ENCODE data around the gene SFMBT2.

SFMBT2 gene

GRCh38 chr10:7333961-7334641 lies 76.7 kb downstream of the SFMBT2 start:
- TF ChIP-seq, protein P1, sequence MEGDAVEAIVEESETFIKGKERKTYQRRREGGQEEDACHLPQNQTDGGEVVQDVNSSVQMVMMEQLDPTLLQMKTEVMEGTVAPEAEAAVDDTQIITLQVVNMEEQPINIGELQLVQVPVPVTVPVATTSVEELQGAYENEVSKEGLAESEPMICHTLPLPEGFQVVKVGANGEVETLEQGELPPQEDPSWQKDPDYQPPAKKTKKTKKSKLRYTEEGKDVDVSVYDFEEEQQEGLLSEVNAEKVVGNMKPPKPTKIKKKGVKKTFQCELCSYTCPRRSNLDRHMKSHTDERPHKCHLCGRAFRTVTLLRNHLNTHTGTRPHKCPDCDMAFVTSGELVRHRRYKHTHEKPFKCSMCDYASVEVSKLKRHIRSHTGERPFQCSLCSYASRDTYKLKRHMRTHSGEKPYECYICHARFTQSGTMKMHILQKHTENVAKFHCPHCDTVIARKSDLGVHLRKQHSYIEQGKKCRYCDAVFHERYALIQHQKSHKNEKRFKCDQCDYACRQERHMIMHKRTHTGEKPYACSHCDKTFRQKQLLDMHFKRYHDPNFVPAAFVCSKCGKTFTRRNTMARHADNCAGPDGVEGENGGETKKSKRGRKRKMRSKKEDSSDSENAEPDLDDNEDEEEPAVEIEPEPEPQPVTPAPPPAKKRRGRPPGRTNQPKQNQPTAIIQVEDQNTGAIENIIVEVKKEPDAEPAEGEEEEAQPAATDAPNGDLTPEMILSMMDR (IDR thresholded peaks at IDR 0.05; ENCODE audit: insufficient read depth, low read length, missing control alignments): no peak
- ChIA-PET POLR2A (no interaction called here), CTCF (no interaction called here)
- no peak for DNase-seq (ENCODE audit: low read depth, low spot score)
- no peak overlapping the region for H3K4me3 ChIP-seq (ENCODE audit: low read depth, low read length)

GRCh38 chr10:7329219-7329618 lies 81.6 kb downstream of the SFMBT2 start:
- TF ChIP-seq, protein P1 (IDR thresholded peaks at IDR 0.05; ENCODE audit: insufficient read depth, low read length, missing control alignments): no peak
- DNase-seq (ENCODE audit: low read depth, low spot score): no peak
- CTCF ChIA-PET: no interaction called here
- no peak overlapping the region for H3K4me3 ChIP-seq (ENCODE audit: low read depth, low read length)
- POLR2A ChIA-PET: no interaction called here

DNA sequence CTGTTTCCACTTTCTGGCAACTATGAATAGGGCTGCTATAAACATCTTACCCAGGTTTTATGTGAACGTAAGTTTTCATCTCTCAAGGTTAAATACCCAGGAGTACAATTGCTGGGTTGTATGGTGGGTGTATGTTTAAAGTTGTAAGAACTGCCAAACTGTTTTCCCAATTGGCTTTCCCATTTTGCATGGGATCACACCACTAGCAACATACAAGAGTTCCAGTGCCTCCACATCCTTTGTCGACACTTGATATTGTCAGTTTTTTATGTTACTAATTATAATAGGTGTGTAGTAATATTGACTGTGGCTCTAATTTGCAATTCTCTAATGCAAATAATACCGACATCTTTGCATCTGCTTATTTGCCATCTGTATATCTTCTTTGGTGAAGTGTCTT lies 82.9 kb downstream of the SFMBT2 start:
- TF ChIP-seq, protein P1 (IDR thresholded peaks at IDR 0.05; ENCODE audit: insufficient read depth, low read length, missing control alignments): no peak
- POLR2A ChIA-PET: no interaction called here
- no peak for DNase-seq (ENCODE audit: low read depth, low spot score)
- CTCF ChIA-PET: no interaction called here
- H3K4me3 ChIP-seq (ENCODE audit: low read depth, low read length): no peak overlapping the region

- TF ChIP-seq, protein P1 (IDR thresholded peaks at IDR 0.05; ENCODE audit: insufficient read depth, low read length, missing control alignments): no peak
- POLR2A ChIA-PET: no interaction called here
- no peak overlapping the region for H3K4me3 ChIP-seq (ENCODE audit: low read depth, low read length)
- CTCF ChIA-PET: no interaction called here
- no peak for DNase-seq (ENCODE audit: low read depth, low spot score)
These were observed 88.2 kb downstream of the SFMBT2 start for GRCh38 chr10:7322623-7323022.

DNA sequence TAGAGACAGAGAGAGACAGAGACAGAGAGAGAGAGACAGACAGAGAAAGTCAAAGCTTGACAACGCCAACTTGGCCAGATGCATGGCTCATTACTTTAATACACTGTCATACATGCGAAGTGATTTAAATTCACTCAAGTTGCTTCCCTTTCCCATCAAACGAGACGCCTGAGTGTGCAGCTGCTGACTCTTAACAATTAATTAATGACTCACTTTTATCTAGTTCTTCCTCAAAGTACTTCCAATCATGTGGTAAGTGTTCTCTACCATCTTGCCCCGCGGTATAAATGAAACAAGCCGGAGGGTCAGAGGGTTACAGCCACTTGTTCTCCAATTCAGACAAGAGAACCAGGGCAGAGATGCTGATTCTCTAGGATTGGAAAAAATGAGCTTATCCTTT lies 90.8 kb downstream of the SFMBT2 start:
- TF ChIP-seq, protein P1 (IDR thresholded peaks at IDR 0.05; ENCODE audit: insufficient read depth, low read length, missing control alignments): no peak
- no peak overlapping the region for H3K4me3 ChIP-seq (ENCODE audit: low read depth, low read length)
- no peak for DNase-seq (ENCODE audit: low read depth, low spot score)
- CTCF ChIA-PET: no interaction called here
- POLR2A ChIA-PET: no interaction called here

GRCh38 chr10:7319632-7320031 lies 91.2 kb downstream of the SFMBT2 start:
- POLR2A ChIA-PET: no interaction called here
- TF ChIP-seq, protein P1 (IDR thresholded peaks at IDR 0.05; ENCODE audit: insufficient read depth, low read length, missing control alignments): no peak
- no peak overlapping the region for H3K4me3 ChIP-seq (ENCODE audit: low read depth, low read length)
- CTCF ChIA-PET: no interaction called here
- DNase-seq (ENCODE audit: low read depth, low spot score): no peak
